ENCODE measurements around the gene NUDT16. TPM values are rescaled to one million over a fixed set of nuclear protein-coding genes. Genes with fewer than 3 reads are reported as not detected.

Gene NUDT16
- total RNA-seq, 2 donors from 2014 or later, result 15.2 to 21.1 TPM

GRCh38 chr3:131390331-131390730 is 8.8 kb downstream of the NUDT16 start:
- peaks cover 22% of the 10 kb centered on the region for H3K4me1 Mint-ChIP-seq
- H3K36me3 Mint-ChIP-seq (ENCODE audit: low read depth), result peaks cover 3% of the 10 kb centered on the region
- no peak overlapping the region for H3K4me3 Mint-ChIP-seq
- WGBS, 2 experiments (ENCODE audit: insufficient coverage in 1 of 2, insufficient read length in 1 of 2), result 92% methylated on average over 2 of the region's 2 CpGs; no CpG with 5 or more reads in 1 of the 2 experiments
- no peak for TF ChIP-seq CTCF (conservative IDR thresholded peaks at IDR 0.05)
- H3K9me3 ChIP-seq (ENCODE audit: control insufficient read depth, low read length), result no peaks in the 10 kb centered on the region
- H3K4me3 ChIP-seq (ENCODE audit: low read length), result no peak overlapping the region
- H3K27me3 Mint-ChIP-seq (ENCODE audit: insufficient read depth), result no peaks in the 10 kb centered on the region
- H3K27ac Mint-ChIP-seq, result no peak overlapping the region
- H3K9ac ChIP-seq (ENCODE audit: extremely low read depth, low read length, poor library complexity, severe bottlenecking), result no peak overlapping the region
- peaks cover under 1% of the 10 kb centered on the region for H3K4me1 ChIP-seq (ENCODE audit: control insufficient read depth, insufficient read depth, low read length)
- DNase-seq, result no peak
- H3K27me3 ChIP-seq (ENCODE audit: control insufficient read depth, insufficient read depth, low read length, poor library complexity, severe bottlenecking), result no peaks in the 10 kb centered on the region
- no peaks in the 10 kb centered on the region for H3K9me3 Mint-ChIP-seq
- no peak overlapping the region for H3K27ac ChIP-seq (ENCODE audit: low read depth, low read length)
- no peaks in the 10 kb centered on the region for H3K36me3 ChIP-seq (ENCODE audit: control insufficient read depth, insufficient read depth, low read length)

- no peaks in the 10 kb centered on the region for H3K9me3 Mint-ChIP-seq
- peaks cover 4% of the 10 kb centered on the region for H3K4me1 Mint-ChIP-seq
- 91 to 94% methylated on average over 5 to 6 of the region's 6 CpGs for WGBS, 2 experiments (ENCODE audit: insufficient coverage in 1 of 2, insufficient read length in 1 of 2)
- Histone ChIP-seq H3K9me3 (ENCODE audit: control insufficient read depth, low read length) (no peaks in the 10 kb centered on the region), H3K27me3 (ENCODE audit: control insufficient read depth, insufficient read depth, low read length, poor library complexity, severe bottlenecking) (no peaks in the 10 kb centered on the region), H3K9ac (ENCODE audit: extremely low read depth, low read length, poor library complexity, severe bottlenecking) (no peak overlapping the region), H3K4me1 (ENCODE audit: control insufficient read depth, insufficient read depth, low read length) (no peaks in the 10 kb centered on the region), H3K27ac (ENCODE audit: low read depth, low read length) (no peak overlapping the region), H3K4me3 (ENCODE audit: low read length) (no peak overlapping the region), H3K36me3 (ENCODE audit: control insufficient read depth, insufficient read depth, low read length) (no peaks in the 10 kb centered on the region)
- no peaks in the 10 kb centered on the region for H3K36me3 Mint-ChIP-seq (ENCODE audit: low read depth)
- no peak overlapping the region for H3K4me3 Mint-ChIP-seq
- no peaks in the 10 kb centered on the region for H3K27me3 Mint-ChIP-seq (ENCODE audit: insufficient read depth)
- no peak for TF ChIP-seq CTCF (conservative IDR thresholded peaks at IDR 0.05)
- no peak overlapping the region for H3K27ac Mint-ChIP-seq
- DNase-seq, result no peak
These were observed 11.5 kb downstream of the NUDT16 start for GRCh38 chr3:131393051-131393450.

GRCh38 chr3:131393868-131394267 is 12.3 kb downstream of the NUDT16 start:
- Mint-ChIP-seq H3K27me3 (ENCODE audit: insufficient read depth) (no peaks in the 10 kb centered on the region), H3K4me3 (no peak overlapping the region), H3K27ac (no peak overlapping the region), H3K4me1 (peaks cover 2% of the 10 kb centered on the region), H3K9me3 (no peaks in the 10 kb centered on the region), H3K36me3 (ENCODE audit: low read depth) (no peaks in the 10 kb centered on the region)
- 91 to 100% methylated on average over 1 to 4 of the region's 4 CpGs for WGBS, 2 experiments (ENCODE audit: insufficient coverage in 1 of 2, insufficient read length in 1 of 2)
- no peaks in the 10 kb centered on the region for H3K4me1 ChIP-seq (ENCODE audit: control insufficient read depth, insufficient read depth, low read length)
- H3K36me3 ChIP-seq (ENCODE audit: control insufficient read depth, insufficient read depth, low read length), result no peaks in the 10 kb centered on the region
- no peaks in the 10 kb centered on the region for H3K27me3 ChIP-seq (ENCODE audit: control insufficient read depth, insufficient read depth, low read length, poor library complexity, severe bottlenecking)
- H3K9me3 ChIP-seq (ENCODE audit: control insufficient read depth, low read length), result no peaks in the 10 kb centered on the region
- no peak for DNase-seq
- H3K4me3 ChIP-seq (ENCODE audit: low read length), result no peak overlapping the region
- H3K27ac ChIP-seq (ENCODE audit: low read depth, low read length), result no peak overlapping the region
- no peak overlapping the region for H3K9ac ChIP-seq (ENCODE audit: extremely low read depth, low read length, poor library complexity, severe bottlenecking)
- TF ChIP-seq CTCF (conservative IDR thresholded peaks at IDR 0.05), result no peak
